Mesenchymal stem cell (in vitro differentiated cells and primary cell): ENCODE measurements around the gene TBCD.
A peak's percentile ranks its signal among the peaks of the same experiment; 100 is the strongest.

Source experiments
- DNase-seq: peaks from one replicate; pipeline ENCODE4 v3.0.0-alpha.2; 2013
- H2AFZ ChIP-seq: one replicate; pipeline ENCODE4 v1.6.1; 2013; ENCODE audit warnings: low read depth, mild to moderate bottlenecking, control low read depth, inconsistent platforms, low read length, moderate library complexity
- H2AK5ac ChIP-seq: 2 replicates; pipeline ENCODE4 v1.6.1; 2013; ENCODE audit warnings: low read length, moderate library complexity, mild to moderate bottlenecking, inconsistent platforms; ENCODE audit not compliant: severe bottlenecking
- H2BK120ac ChIP-seq: one replicate; pipeline ENCODE4 v1.6.1; 2013; ENCODE audit warnings: low read depth, mild to moderate bottlenecking, inconsistent platforms, low read length, moderate library complexity
- H2BK12ac ChIP-seq, 2 experiments: one replicate each; pipeline ENCODE4 v1.6.1; 2013; ENCODE audit warnings: inconsistent platforms in 2 of 2, low read length in 2 of 2, mild to moderate bottlenecking in 2 of 2, moderate library complexity in 2 of 2, control low read depth in 1 of 2
- H2BK15ac ChIP-seq: one replicate; pipeline ENCODE4 v1.6.1; 2013; ENCODE audit warnings: mild to moderate bottlenecking, low read depth, inconsistent platforms; ENCODE audit not compliant: poor library complexity, severe bottlenecking
- H2BK5ac ChIP-seq: 2 replicates; pipeline ENCODE4 v1.6.1; 2013; ENCODE audit warnings: low read depth, mild to moderate bottlenecking, low read length, control low read depth, inconsistent platforms; ENCODE audit not compliant: poor library complexity, severe bottlenecking
- H3K14ac ChIP-seq, 2 experiments: one replicate each; pipeline ENCODE4 v1.6.1; 2013; ENCODE audit warnings: inconsistent platforms in 2 of 2, low read length in 2 of 2, control low read depth in 1 of 2, mild to moderate bottlenecking in 1 of 2, moderate library complexity in 1 of 2
- H3K18ac ChIP-seq, 2 experiments: one replicate each; pipeline ENCODE4 v1.6.1; 2013; ENCODE audit warnings: inconsistent platforms in 2 of 2, low read length in 2 of 2, control low read depth in 1 of 2, low read depth in 1 of 2, mild to moderate bottlenecking in 1 of 2
- H3K23ac ChIP-seq, 2 experiments: one replicate each; pipeline ENCODE4 v1.6.1; 2013; ENCODE audit warnings: inconsistent platforms in 2 of 2, low read length in 2 of 2, mild to moderate bottlenecking in 2 of 2, moderate library complexity in 2 of 2, control low read depth in 1 of 2
- H3K27ac ChIP-seq: 2 replicates; pipeline ENCODE4 v1.5.1; 2013; ENCODE audit warnings: mild to moderate bottlenecking, moderate library complexity, low read length, control low read depth, inconsistent platforms; ENCODE audit not compliant: poor library complexity, severe bottlenecking
- H3K27me3 ChIP-seq, 2 experiments: 2 replicates each; pipeline versions ENCODE4 v1.6.1 to v1.7.0; 2013; ENCODE audit warnings: low read length in 2 of 2, mild to moderate bottlenecking in 2 of 2, moderate library complexity in 2 of 2, control low read depth in 1 of 2, inconsistent platforms in 1 of 2; ENCODE audit not compliant: control insufficient read depth in 1 of 2, insufficient read depth in 1 of 2
- H3K36me3 ChIP-seq, 2 experiments: 2 replicates each; pipeline versions ENCODE4 v1.6.1 to v1.7.0; 2013; ENCODE audit warnings: low read length in 2 of 2, control low read depth in 1 of 2, inconsistent platforms in 1 of 2, low read depth in 1 of 2, mild to moderate bottlenecking in 1 of 2; ENCODE audit not compliant: insufficient read depth in 2 of 2, control insufficient read depth in 1 of 2
- H3K4ac ChIP-seq, 2 experiments: one replicate each; pipeline ENCODE4 v1.6.1; 2013; ENCODE audit warnings: inconsistent platforms in 2 of 2, low read length in 2 of 2, mild to moderate bottlenecking in 2 of 2, moderate library complexity in 2 of 2, control low read depth in 1 of 2, low read depth in 1 of 2
- H3K4me1 ChIP-seq: 2 replicates; pipeline ENCODE4 v1.6.1; 2013; ENCODE audit warnings: low read depth, low read length, control low read depth; ENCODE audit not compliant: control insufficient read depth, insufficient read depth
- H3K4me2 ChIP-seq: 2 replicates; pipeline ENCODE4 v1.6.1; 2013; ENCODE audit warnings: low read length, mild to moderate bottlenecking, inconsistent platforms; ENCODE audit not compliant: poor library complexity, severe bottlenecking
- H3K4me3 ChIP-seq, 2 experiments: 2 replicates each; pipeline versions ENCODE4 v1.5.1 to v1.7.0; 2013; ENCODE audit warnings: low read length in 2 of 2, mild to moderate bottlenecking in 2 of 2, control low read depth in 1 of 2, low read depth in 1 of 2; ENCODE audit not compliant: insufficient read depth in 1 of 2
- H3K79me1 ChIP-seq: replicated peaks from 2 replicates; pipeline ENCODE4 v1.6.1; 2013; ENCODE audit warnings: mild to moderate bottlenecking, control low read depth, low read length, inconsistent platforms; ENCODE audit not compliant: poor library complexity, severe bottlenecking
- H3K9ac ChIP-seq: 2 replicates; pipeline ENCODE4 v1.7.0; 2013; ENCODE audit warnings: mild to moderate bottlenecking, low read length, moderate library complexity
- H3K9me3 ChIP-seq: 2 replicates; pipeline ENCODE4 v1.7.0; 2013; ENCODE audit warnings: mild to moderate bottlenecking, low read length; ENCODE audit not compliant: control insufficient read depth
- H4K8ac ChIP-seq: one replicate; pipeline ENCODE4 v1.6.1; 2013; ENCODE audit warnings: inconsistent platforms, mild to moderate bottlenecking, low read length, moderate library complexity
- H4K91ac ChIP-seq: one replicate; pipeline ENCODE4 v1.6.1; 2013; ENCODE audit warnings: mild to moderate bottlenecking, low read length, inconsistent platforms
- WGBS: methylation state at CpG from one replicate; pipeline ENCODE4 v1.1.7; 2013; ENCODE audit warnings: mixed read lengths; 5-methylcytosine and 5-hydroxymethylcytosine counted together

TBCD gene

GRCh38 chr17:82890926-82891678 is 139.2 kb downstream of the TBCD start:
- H2BK5ac ChIP-seq, result no peak overlapping the region
- 90% methylated on average over 29 of the region's 29 CpGs for WGBS

GRCh38 chr17:82891911-82892310 is 140.0 kb downstream of the TBCD start:
- Histone ChIP-seq H4K8ac (no peak overlapping the region), H4K91ac (no peak overlapping the region), H2BK120ac (no peak overlapping the region), H2BK12ac (no peak overlapping the region), H3K4me2 (no peak overlapping the region), H3K4ac (no peak overlapping the region), H3K4me3 (no peak overlapping the region), H3K9ac (no peak overlapping the region), H3K27me3 (no peaks in the 10 kb centered on the region), H3K27ac (no peak overlapping the region), H3K18ac (no peak overlapping the region), H3K23ac (peak overlapping the region in 1 of 2 experiments; percentile 48), H2BK15ac (no peak overlapping the region), H3K14ac (no peak overlapping the region), H2AK5ac (no peak overlapping the region), H2AFZ (no peak overlapping the region), H3K4me1 (peaks cover 7% of the 10 kb centered on the region), H3K36me3 (peaks cover 4 to 59% of the 10 kb centered on the region in 2 experiments), H2BK5ac (no peak overlapping the region), H3K79me1 (peaks cover 28% of the 10 kb centered on the region), H3K9me3 (no peaks in the 10 kb centered on the region)
- DNase-seq, result no peak
- 90% methylated on average over 10 of the region's 10 CpGs for WGBS

More at GRCh38 chr17:82890926-82891678, 139.2 kb downstream of the TBCD start:
- Histone ChIP-seq H2BK120ac (no peak overlapping the region), H2BK12ac (no peak overlapping the region), H2BK15ac (no peak overlapping the region), H2AK5ac (no peak overlapping the region), H2AFZ (no peak overlapping the region), H3K36me3 (peaks cover 4 to 58% of the 10 kb centered on the region in 2 experiments), H3K9me3 (no peaks in the 10 kb centered on the region), H3K27ac (no peak overlapping the region), H3K27me3 (no peaks in the 10 kb centered on the region), H3K9ac (peak overlapping the region; percentile 72), H3K4me2 (no peak overlapping the region), H3K18ac (no peak overlapping the region), H3K79me1 (peaks cover 26% of the 10 kb centered on the region), H3K14ac (no peak overlapping the region), H3K4me3 (peak overlapping the region in 1 of 2 experiments; percentile 48), H3K23ac (no peak overlapping the region), H4K8ac (no peak overlapping the region), H3K4me1 (peaks cover 9% of the 10 kb centered on the region), H4K91ac (no peak overlapping the region), H3K4ac (no peak overlapping the region)
- no peak for DNase-seq

- H2BK120ac ChIP-seq, result no peak overlapping the region
- H3K36me3 ChIP-seq, result peaks cover 7 to 55% of the 10 kb centered on the region in 2 experiments
- peaks cover 7% of the 10 kb centered on the region for H3K4me1 ChIP-seq
- H3K18ac ChIP-seq, result no peak overlapping the region
- peak overlapping the region in 1 of 2 experiments; percentile 3 for H3K4me3 ChIP-seq
- no peak overlapping the region for H3K27ac ChIP-seq
- no peak for DNase-seq
- no peak overlapping the region for H2BK5ac ChIP-seq
- H2AFZ ChIP-seq, result no peak overlapping the region
- no peak overlapping the region for H2AK5ac ChIP-seq
- H3K79me1 ChIP-seq, result peaks cover 24% of the 10 kb centered on the region
- H4K91ac ChIP-seq, result no peak overlapping the region
- no peaks in the 10 kb centered on the region for H3K27me3 ChIP-seq
- H3K23ac ChIP-seq, result no peak overlapping the region
- H4K8ac ChIP-seq, result no peak overlapping the region
- H3K4me2 ChIP-seq, result no peak overlapping the region
- H3K9me3 ChIP-seq, result no peaks in the 10 kb centered on the region
- H3K14ac ChIP-seq, result no peak overlapping the region
- no peak overlapping the region for H3K9ac ChIP-seq
- no peak overlapping the region for H3K4ac ChIP-seq
- H2BK12ac ChIP-seq, result no peak overlapping the region
- no peak overlapping the region for H2BK15ac ChIP-seq
- WGBS, result 93% methylated on average over 25 of the region's 26 CpGs
Measured at GRCh38 chr17:82892899-82893565, 141.2 kb downstream of the TBCD start.

GRCh38 chr17:82893779-82894178 is 141.9 kb downstream of the TBCD start:
- Histone ChIP-seq H3K36me3 (peaks cover 8 to 50% of the 10 kb centered on the region in 2 experiments), H2AK5ac (no peak overlapping the region), H3K27ac (no peak overlapping the region), H3K4me3 (peak overlapping the region in 1 of 2 experiments; percentile 20), H3K23ac (no peak overlapping the region), H4K91ac (no peak overlapping the region), H2AFZ (no peak overlapping the region), H3K18ac (no peak overlapping the region), H3K14ac (no peak overlapping the region), H2BK15ac (peak overlapping the region; percentile 52), H3K27me3 (no peaks in the 10 kb centered on the region), H4K8ac (no peak overlapping the region), H3K4me2 (no peak overlapping the region), H2BK120ac (no peak overlapping the region), H2BK12ac (no peak overlapping the region), H3K9ac (peak overlapping the region; percentile 54), H3K9me3 (no peaks in the 10 kb centered on the region), H3K4ac (no peak overlapping the region), H3K79me1 (peaks cover 20% of the 10 kb centered on the region), H2BK5ac (no peak overlapping the region), H3K4me1 (peaks cover 4% of the 10 kb centered on the region)
- WGBS, result 85% methylated on average over 10 of the region's 10 CpGs
- no peak for DNase-seq
